C4-2B (cell line): ENCODE measurements around the gene UCHL5.

Source experiments
- H3K27ac ChIP-seq: fragments of 450-650 bp; 2 replicates; pipeline ENCODE4 v1.5.1; 2017
- CTCF ChIP-seq: fragments of 450-650 bp; conservative IDR thresholded peaks from 2 replicates; pipeline ENCODE4 v1.5.1; 2017; ENCODE audit warnings: mild to moderate bottlenecking
- ZFX ChIP-seq: fragments of 450-650 bp; IDR thresholded peaks from 2 replicates; pipeline ENCODE4 v1.6.1; 2017

Gene UCHL5

GRCh38 chr1:193102662-193103061, 43.5 kb upstream of the UCHL5 start:
- H3K27ac ChIP-seq, result no peak overlapping the region
- TF ChIP-seq CTCF (no peak), ZFX (no peak)

- TF ChIP-seq ZFX, result no peak
- no peak for TF ChIP-seq CTCF
- H3K27ac ChIP-seq, result no peak overlapping the region
These were observed 35.0 kb upstream of the UCHL5 start for GRCh38 chr1:193094112-193094511.

GRCh38 chr1:193090865-193091264, 31.7 kb upstream of the UCHL5 start:
- no peak overlapping the region for H3K27ac ChIP-seq
- TF ChIP-seq ZFX (no peak), CTCF (no peak)

GRCh38 chr1:193087893-193088292, 28.7 kb upstream of the UCHL5 start:
- no peak for TF ChIP-seq ZFX
- no peak for TF ChIP-seq CTCF
- H3K27ac ChIP-seq, result no peak overlapping the region

- TF ChIP-seq ZFX (no peak), CTCF (no peak)
- no peak overlapping the region for H3K27ac ChIP-seq
These were observed 27.2 kb upstream of the UCHL5 start for GRCh38 chr1:193086342-193086741.

GRCh38 chr1:193085263-193085662, 26.1 kb upstream of the UCHL5 start:
- H3K27ac ChIP-seq, result no peak overlapping the region
- TF ChIP-seq ZFX, result no peak
- TF ChIP-seq CTCF, result no peak

GRCh38 chr1:193083365-193084088, 24.4 kb upstream of the UCHL5 start:
- TF ChIP-seq CTCF (no peak), ZFX (no peak)
- H3K27ac ChIP-seq, result no peak overlapping the region
